Activated T-cell treated with anti-CD3 and anti-CD28 coated beads for 48 hours (primary cell): ENCODE data around the gene STAMBP.
"Not testable (repeated sequence)": the region's sequence is repeated elsewhere in the genome, so short reads cannot be mapped to it uniquely, and the experiment has no call there.

Experiments used
- DNase-seq: peaks from one replicate; pipeline ENCODE4 v3.0.0-alpha.2; 2020; ENCODE audit warnings: low read depth

The STAMBP gene

GRCh38 chr2:73828818-73829570, at the start of gene STAMBP:
Gene STAMBP (plus strand): TSS chr2:73828961. CDS start chr2:73830857, 1,896 bp downstream.
- DNase-seq, result peak; percentile 83

DNA sequence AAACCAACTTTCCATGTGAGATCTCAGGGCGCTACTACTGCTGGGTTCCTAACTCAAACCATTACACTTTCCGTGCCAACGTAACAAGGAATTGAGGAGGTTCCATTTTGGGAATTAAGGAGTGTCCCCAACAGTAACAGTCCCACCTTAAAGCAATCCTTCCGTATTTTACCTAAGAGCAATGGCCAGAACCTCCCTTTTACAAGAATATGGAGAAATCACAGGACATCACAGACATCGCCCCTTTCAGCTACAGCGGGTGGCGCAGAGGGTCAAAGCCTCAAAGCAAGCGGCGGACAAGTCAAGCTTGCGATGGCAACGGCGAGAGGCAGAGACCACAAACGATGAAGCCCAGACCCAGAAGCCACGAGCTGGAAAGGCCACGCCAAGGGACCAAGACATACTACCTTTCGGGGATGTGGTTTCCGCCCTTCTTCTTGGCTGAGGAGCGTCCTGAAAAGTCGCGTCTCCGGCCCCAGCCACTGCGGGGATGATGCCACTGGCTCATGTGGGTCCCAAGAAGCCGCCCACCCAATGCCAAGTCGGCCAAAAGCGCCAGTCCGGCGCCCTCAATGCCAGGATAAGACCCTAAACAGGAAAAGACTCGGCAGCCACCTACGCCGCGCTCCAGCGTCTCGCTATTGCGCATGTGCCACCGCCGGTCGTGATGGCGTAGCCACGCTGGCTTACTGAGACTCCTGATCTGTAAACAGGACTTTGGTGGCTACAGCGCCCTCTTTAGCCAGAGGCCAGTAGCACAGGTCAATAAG, 49.1 kb upstream of the STAMBP start, which contains the start of gene DUSP11:
TSS of gene DUSP11 (minus strand) at position 637 of the 770 bp plus-strand sequence. CDS start at position 508, 129 bp downstream.
- DNase-seq, result peak; percentile 95

- DNase-seq, result no peak
Observed at GRCh38 chr2:73780237-73780582, 48.6 kb upstream of the STAMBP start.

DNA sequence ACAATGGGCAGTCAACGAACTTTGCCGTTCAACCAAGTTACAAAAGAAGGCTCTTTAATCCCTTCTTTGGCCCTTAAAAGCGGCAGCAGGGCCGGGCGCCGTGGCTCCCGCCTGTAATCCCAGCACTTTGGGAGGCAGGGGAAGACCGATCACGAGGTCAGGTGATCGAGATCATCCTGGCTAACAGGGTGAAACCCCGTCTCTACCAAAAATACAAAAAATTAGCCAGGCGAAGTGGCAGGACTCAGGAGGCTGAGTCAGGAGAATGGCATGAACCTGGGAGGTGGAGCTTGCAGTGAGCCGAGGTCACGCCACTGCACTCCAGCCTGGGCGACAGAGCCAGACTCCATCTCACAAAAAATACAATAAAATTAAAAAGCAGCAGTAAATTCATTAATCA, 45.4 kb upstream of the STAMBP start:
- DNase-seq, result not testable (repeated sequence)

GRCh38 chr2:73783883-73784282, 44.9 kb upstream of the STAMBP start, which contains the start of gene C2orf78:
Gene C2orf78 (plus strand): TSS chr2:73784183. CDS start chr2:73784310, 127 bp downstream.
- not testable (repeated sequence) for DNase-seq

- no peak for DNase-seq
Observed at GRCh38 chr2:73811878-73812277, 16.9 kb upstream of the STAMBP start.

GRCh38 chr2:73812635-73813034, 16.1 kb upstream of the STAMBP start:
- DNase-seq, result no peak

DNA sequence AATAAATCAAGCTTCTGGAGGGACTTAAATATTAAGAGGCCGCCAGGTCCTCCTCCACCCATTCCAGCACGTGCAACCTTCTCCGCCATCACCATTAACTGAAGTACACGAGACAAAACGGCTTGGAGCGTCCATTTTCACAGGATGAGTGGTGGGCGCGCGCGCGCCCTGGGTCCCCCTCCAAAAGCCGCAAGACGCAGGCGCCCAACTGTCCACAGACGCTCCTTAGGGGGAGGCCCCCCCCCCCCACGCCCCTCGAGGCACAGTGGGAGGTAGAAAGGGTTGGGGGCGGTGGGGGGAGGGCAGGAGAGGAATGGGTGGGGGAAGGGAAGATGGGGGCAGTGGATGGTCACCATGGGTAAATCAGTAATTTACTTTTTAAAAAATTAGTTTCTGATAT, 10.5 kb upstream of the STAMBP start:
- DNase-seq, result no peak

DNA sequence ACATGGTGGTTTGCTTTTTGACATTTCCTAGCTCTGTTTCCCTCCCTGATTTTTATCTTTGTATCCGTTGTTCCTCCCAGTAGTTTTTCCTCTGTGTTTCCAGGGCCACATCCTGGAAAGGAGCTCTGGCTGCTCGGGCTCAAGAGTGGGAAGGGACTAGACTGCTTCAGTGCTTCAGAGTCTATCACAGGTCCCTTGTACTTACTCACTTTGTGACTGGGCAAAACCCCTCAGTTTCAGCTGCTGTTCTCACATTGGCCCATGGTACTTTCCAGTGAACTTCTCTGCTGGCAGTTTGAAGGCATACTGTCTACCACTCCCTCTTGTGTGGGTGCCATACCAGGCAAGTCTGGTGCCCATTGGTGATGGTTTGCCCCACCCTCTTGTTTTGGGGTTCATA, 7.5 kb upstream of the STAMBP start:
- DNase-seq, result peak; percentile 15

- no peak for DNase-seq
Observed at GRCh38 chr2:73821669-73822068, 7.1 kb upstream of the STAMBP start.

DNA sequence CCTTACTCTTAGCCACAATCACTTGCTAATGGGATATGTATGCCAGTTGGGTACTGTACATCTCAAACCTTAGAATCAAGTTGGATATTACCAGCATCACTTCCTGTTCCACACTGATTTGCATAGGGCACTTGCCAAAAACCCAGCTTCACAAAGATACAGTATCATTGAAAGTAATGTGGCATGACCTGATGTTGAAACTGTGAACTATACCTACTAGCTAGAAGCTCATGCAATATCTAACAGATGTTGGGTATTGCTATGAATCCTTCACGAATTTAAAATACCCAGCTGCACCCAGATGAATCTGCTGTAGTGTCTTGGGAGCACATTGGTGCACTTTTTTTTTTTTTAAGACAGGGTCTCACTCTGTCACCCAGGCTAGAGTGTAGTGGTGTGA, 6.5 kb upstream of the STAMBP start:
- no peak for DNase-seq

- DNase-seq, result no peak
Observed at GRCh38 chr2:73822991-73823390, 5.8 kb upstream of the STAMBP start.

GRCh38 chr2:73823416-73823815, 5.3 kb upstream of the STAMBP start:
- DNase-seq, result no peak

GRCh38 chr2:73823916-73824523, 4.7 kb upstream of the STAMBP start:
- no peak for DNase-seq

- no peak for DNase-seq
Observed at GRCh38 chr2:73825408-73825807, 3.4 kb upstream of the STAMBP start.

DNA sequence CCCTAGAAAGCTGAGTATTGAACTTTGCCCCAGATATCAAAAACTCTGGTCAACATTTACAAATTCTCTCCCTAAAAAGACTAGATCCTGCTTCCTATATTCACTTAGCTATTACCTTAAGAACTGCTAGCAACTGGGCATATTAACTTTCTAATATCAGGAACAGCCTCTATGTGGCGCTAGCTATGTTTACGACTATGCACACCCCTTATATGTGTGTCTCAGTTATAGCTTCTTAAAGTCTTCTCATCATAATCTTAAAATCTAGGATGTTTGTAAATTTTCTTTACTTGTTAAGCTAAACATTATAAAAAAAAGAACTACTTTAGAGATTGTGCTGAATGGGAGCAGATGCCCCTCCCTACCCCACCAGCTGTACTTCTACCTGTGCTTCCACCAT, 1.7 kb upstream of the STAMBP start:
- no peak for DNase-seq

DNA sequence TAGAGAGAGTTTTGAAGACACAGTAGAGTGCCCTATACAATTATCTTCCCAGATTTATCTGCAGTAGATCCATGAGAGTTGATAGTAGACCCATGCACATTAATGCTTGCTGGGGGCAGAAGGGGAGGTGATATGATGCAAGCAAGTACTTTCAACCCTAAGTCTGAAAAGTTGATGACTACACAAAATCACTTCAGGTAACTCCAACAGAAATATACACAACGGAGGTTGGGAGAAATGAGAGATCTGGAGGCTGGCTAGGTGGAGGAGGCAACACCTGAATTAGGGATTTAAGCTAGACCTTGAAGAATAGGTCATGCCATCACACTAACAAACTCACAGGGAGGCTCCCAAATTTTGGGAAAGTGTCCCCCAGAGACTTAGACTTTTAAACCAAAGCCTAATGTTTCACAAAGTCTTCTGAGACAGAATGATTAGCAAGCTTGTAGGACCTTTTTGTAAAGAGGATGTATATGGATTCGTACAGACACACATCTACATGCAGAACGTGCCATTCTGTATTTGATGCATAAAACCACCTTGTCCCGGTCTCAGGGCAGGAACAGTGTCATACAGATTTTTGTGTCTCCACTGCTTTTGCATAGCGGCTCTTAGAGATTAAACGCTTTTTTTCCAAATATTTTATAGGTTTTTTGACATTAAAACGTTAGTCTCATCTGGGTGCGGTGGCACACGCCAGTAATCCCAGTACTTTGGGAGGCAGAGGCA, 937 bp upstream of the STAMBP start:
- DNase-seq, result no peak

GRCh38 chr2:73828389-73828817, 358 bp upstream of the STAMBP start:
- DNase-seq, result no peak

DNA sequence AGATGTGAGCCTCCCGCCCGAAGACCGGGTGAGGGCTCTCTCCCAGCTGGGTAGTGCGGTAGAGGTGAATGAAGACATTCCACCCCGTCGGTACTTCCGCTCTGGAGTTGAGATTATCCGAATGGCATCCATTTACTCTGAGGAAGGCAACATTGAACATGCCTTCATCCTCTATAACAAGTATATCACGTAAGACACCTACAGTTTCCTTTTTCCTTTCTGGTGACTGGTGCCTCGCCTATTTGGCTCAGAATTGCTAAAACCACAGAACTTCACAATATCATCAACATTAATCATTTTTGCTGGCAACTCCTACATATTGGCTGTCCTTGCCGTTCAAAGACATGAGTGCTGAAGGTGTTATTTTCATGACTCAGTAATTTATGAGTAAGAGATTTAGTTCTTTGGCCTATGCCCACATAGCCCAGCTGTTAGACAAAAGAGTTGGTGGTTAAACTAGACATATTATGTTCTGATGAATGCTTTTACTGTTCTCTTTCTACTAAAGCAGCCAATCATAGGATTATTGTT, 2.2 kb downstream of the STAMBP start:
- DNase-seq, result peak; percentile 8

DNA sequence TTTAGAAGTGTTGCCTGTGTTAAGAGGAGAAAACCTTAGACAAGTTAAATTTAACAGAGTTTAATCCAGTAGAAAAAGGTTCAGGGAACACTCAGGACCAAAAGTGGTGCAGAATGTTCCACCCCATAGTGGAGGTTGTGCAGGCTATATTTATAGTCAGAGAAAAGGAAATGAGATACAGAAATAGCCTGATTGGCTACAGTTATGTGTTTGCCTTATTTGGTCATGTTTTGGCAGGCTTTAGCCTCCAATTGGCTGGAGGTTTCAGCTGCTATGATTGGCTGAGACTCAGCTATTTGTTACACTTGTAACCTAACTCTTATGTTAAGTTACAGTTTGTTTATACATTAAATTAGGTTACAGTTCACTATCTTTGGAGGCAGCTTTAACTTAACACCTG, 4.2 kb downstream of the STAMBP start:
- no peak for DNase-seq

DNA sequence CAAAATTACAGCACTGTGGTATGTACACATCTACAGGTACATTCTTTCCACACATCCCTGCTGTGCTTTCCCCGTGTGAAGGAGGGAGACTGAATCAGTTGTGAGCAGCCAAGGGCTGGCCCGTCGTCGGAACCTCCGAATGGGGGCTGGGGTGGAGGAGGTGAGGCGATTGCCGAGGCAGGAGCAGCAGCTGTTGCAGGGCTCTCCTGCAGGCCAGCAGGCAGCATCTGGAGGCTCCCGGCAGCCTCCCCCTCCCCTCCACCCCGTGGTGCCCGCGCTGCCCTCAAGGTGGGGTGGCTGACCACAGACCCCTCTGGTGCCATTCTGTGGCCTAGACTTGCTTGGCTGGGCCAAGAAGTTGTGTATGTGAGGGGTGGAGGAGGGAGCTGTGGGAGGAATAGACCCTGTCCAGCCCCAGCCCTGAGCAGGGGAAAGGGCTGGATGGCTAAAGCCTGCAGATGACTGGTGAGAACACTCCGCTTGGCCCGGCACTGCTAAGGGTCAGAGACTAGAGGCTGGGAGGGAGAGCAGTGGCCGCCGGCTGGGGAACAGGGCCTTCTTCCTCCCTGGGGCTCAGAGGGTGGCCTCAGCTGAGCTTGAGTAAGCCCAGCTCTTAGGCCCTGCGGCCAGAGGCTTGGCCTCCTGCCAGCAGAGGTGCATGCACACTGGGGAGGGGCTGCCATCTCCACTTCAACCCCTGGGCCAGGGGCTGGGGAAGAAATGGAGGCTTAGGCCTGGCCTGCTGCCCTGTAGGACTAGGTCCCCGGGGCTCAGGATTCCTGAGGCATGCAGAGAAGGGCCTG, 7.6 kb downstream of the STAMBP start:
- DNase-seq, result no peak
